ENCODE results near the gene CLEC16A.
"Not testable (repeated sequence)": the region's sequence is repeated elsewhere in the genome, so short reads cannot be mapped to it uniquely, and the experiment has no call there.

The CLEC16A gene

DNA sequence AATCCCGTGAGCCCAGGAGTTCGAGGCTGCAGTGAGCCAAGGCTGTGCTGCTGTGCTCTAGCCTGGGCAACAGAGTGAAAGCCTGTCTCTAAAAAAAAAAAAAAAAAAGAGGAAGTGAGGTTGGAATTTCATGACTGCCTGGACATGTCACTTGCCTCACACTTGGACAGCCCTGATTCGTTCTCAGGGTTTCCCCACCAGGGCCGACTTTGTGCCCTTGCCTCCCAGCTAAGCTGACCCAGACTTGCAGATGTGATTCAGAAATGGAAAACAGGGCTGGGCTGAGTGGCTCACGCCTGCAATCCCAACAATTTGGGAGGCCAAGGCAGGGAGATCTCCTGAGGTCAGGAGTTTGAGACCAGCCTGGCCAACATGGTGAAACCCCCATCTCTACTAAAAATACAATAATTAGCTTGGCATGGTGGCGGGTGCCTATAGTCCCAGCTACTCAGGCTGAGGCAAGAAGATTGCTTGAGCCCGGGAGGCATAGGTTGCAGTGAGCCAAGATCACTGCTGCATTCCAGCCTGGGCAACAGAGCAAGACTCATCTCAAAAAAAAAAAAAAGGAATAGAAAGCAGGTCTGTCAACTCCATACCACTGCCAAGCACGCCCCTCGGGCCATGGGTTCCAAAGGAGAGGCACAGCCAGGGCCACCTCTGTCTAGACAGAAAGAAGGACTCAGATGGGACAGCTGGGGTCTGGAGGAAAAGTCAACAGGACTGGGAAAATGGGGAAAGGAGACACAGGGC lies 264.7 kb downstream of the CLEC16A start:
- DNase-seq, result no peak

- no peak for DNase-seq
Measured at GRCh38 chr16:11210260-11210659, 265.9 kb downstream of the CLEC16A start.

- DNase-seq, result no peak
Measured at GRCh38 chr16:11211061-11211976, 267.0 kb downstream of the CLEC16A start.

DNA sequence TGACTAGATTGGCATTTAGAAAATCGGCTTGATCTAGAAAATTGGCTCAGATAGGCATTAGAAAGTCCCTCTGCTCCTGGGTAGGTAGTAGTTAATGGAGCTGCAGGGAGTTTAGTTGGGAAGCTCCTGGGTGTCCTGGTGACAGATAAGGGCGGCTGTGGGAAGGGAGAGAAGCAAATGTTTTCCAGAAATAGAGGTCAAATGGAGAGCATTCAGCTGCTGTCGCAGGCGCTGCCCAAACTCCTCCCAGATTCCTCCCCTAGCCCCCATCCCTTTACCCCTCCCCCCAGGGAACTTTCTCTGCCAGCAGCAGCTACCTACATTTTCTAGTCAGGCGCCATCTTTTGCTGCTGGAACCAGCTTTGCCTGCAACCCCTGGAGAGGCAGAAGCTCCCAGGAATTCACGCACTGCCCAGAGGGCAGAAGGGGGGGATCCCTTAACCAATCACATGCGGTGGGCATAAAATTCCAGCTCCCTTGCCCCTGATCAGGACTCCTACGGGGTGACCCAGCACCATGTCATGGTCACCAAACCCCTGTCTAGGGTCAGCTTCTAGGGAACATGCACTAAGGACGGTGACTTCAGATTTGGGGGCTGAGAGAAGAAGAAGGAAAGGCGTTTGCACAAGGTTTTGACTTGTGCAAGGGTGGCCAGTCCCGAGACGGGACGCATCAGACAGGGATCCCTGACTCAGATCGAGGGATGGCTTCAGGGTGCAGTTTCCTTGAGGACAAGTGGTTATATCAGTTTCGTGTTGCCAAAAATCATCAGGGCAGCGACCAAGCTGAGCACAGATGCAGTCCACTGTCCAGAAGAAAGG lies 267.8 kb downstream of the CLEC16A start:
- no peak for DNase-seq

GRCh38 chr16:11212798-11213196 lies 268.4 kb downstream of the CLEC16A start:
- no peak for DNase-seq

GRCh38 chr16:11213373-11213772 lies 269.0 kb downstream of the CLEC16A start:
- DNase-seq, result no peak

DNA sequence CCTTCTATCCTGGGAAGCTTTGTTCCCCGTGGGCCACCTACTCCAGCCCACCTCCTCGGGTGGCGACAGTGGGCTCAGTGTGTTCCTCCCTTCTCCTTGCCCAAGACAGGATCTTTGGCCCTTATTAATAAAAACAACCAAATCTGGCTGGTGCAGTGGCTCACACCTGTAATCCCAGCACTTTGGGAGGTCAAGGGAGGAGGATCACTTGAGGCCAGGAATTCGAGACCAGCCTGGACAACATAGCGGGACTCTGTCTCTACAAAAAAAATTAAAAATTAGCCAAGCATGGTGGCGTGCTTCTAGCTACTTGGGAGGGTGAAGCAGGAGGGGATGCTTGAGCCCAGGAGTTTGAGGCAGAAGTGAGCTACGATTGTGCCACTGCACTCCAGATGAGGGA lies 269.4 kb downstream of the CLEC16A start:
- DNase-seq, result no peak

GRCh38 chr16:11215935-11216556 lies 271.7 kb downstream of the CLEC16A start:
- DNase-seq, result no peak

- no peak for DNase-seq
Measured at GRCh38 chr16:11217651-11218603, 273.6 kb downstream of the CLEC16A start.

GRCh38 chr16:11218604-11218962 lies 274.2 kb downstream of the CLEC16A start:
- no peak for DNase-seq

- no peak for DNase-seq
Measured at GRCh38 chr16:11219178-11219577, 274.8 kb downstream of the CLEC16A start.

DNA sequence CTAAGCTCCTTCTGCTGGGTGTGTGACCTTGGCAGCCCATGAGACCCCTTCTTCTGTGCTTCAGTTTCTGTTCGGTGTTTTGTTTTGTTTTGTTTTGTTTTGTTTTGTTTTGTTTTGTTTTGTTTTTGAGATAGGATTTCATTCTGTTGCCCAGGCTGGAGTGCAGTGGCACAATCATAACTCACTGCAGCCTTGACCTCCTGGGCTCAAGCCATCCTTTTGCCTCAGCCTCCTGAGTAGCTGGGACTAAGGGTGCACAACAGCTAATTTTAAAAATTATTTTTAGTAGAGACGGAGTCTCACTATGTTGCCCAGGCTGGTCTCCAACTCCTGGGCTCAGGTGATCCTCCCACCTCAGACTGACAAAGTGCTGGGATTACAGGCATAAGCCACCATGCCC lies 276.1 kb downstream of the CLEC16A start:
- DNase-seq, result not testable (repeated sequence)

DNA sequence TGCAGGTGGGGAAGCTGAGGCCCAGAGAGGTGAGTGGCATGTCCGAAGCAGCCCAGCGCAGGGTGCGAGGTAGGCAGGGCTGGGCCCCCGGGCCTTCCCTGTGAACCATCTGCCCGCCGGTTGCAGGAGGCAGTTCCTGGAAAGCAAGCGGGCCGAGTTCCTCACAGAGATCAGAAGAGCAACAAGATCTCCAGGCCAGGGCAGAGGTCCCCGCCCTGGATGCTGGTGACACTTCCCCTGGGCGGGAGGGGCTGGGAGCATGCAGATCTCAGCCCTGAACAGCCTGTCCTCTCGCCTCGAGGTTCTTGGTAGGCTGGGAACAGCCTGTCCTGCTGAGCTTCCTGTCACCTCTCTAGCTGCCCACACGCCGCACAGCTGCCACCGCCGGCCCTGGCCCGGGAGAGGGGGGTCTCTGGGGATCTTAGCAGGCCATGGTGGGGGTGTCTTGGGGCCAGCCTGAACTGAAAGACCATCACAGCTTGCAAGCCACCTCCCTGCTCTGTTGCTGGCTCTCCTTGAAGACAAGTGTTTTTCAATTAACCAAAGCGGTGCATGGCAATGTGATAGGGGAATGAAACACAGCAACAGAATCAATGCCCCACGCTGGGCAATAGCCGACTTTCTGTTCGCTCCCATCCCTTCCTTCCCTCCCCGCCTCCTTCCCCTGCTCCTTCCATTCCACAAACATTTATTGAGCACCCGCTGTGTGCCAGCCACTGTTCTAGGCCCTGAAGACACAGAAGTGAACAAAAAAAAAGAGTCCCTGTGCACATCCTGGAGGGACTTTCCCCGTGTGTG lies 279.9 kb downstream of the CLEC16A start:
- no peak for DNase-seq

DNA sequence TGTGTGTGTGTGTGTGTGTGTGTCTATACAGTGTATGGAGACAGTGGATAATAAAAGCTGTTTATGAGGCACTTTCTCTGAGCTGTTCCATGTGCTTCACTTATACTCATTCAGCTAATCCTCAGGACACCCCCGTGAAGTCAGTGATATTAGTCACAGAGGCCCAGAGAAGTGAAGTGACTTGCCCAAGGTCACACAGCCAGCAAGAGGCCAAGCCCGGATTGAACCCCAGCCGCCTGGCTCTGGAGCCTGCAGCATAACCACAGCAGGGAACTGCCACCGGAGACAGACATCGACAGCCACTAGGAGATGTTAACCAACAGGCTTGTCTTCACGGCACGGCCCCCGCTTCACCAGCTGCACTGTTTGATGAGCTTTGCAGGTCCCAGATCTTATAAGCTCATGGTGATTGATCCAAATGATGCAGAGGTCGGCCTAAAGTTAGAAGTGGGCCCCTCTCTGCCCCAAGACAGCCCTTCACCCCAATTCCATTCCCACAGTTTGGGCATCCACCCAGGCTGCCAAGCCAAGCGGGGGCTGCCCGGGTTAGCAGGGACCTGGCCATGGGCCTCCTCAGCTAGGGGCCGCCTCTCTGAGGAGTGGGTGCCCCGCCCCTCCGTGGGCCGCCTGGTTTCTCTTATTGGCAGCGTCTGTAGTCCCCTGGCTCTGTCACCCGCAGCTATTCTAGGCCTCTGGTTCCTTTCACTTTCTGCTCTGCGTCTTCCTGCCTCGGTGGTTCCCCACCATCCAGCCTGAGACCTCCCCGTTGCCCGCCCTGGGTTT lies 280.7 kb downstream of the CLEC16A start:
- no peak for DNase-seq

DNA sequence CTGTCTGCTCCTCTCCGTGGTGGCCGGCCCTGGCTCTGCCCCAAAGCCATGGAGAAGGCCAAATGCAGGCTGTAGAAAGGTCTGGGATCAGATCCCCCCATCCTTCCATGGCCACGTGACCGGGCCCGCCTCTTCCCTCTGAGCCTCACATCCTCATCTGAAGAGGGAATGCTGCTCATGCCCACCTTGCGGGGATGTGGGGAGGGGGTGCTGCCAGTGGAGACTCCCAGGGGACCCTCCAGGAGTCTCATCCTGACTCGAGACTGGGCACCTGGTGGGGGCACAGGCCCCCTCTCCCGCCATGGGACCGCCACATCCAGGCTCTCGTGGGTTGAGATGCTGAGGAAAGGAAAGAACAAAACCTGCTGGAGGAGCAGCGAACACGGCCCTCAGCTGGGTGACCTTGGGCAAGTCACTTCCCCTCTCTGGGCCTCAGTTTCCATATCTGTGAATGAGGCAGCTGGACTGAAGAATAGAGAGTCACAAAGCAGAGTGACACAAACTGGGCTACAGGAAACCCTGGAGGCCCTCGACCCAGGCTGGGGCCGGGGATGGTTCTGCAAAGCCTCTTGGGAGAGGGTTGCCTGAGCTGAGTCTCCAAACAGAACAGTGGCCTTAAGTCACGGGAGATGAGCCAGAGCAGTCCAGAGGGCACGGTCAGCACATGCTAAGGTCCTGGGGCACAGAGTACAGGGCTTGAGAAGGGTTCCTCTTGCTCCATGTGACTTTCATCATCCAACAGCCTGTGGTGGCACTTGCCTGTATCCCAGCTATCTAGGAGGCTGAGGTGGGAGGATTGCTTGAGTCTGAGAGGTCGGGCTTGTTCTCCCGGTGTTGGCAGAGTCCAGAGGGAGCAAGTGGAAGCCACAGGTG lies 281.5 kb downstream of the CLEC16A start:
- no peak for DNase-seq

DNA sequence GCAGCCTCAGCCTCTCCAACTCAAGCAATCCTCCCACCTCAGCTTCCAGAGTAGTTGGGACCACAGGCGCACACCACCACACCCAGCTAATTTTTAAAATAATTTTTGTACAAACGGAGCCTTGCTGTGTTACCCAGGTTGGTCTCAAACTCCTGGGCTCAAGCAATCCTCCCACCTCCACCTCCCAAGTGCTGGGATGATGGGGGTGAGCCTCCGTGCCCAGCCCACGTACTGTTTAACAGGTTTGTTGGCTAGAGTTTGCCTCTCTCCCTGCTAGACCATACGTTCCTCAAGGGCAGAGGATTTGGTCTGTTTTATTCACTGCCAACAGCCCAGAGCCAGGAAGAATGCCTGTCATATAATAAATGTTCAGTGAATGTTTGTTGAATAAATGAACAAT lies 285.1 kb downstream of the CLEC16A start:
- DNase-seq, result no peak

DNA sequence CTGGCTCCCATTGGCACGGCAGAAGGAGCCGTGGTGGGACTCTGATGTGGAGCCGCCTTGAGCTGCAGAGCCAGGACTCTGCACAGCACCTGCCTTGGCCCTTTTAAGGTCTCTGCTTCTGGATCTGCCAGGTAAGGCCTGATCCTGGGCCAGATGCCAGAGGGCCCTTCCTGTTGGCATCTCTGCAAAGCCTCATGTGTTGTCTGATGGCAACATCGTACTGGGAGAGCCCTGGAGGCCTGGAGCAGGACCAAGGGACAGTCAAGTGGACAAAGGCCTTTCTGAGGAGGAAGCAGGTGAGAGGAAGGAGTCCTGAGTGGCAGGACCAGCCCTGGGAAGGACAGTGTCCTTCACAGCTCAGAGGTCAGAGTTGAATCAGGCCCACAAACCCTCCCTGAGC lies 285.5 kb downstream of the CLEC16A start:
- no peak for DNase-seq

- no peak for DNase-seq
Measured at GRCh38 chr16:11231367-11231970, 287.1 kb downstream of the CLEC16A start.

Measured in NCI-H748 treated with DMSO at 0.1 percent for 48 hours (cell line).